ENCODE results near the gene C20orf204. TPM values are rescaled to one million over a fixed set of nuclear protein-coding genes. Genes with fewer than 3 reads are reported as not detected.

C20orf204 gene
- total and polyA plus RNA-seq, 9 of the 15 experiments (the other 6 are each of a cell fraction or from before 2014, with no cell fraction given) = 0.11 to 1.1 (median 0.36) TPM; not detected in 2

DNA sequence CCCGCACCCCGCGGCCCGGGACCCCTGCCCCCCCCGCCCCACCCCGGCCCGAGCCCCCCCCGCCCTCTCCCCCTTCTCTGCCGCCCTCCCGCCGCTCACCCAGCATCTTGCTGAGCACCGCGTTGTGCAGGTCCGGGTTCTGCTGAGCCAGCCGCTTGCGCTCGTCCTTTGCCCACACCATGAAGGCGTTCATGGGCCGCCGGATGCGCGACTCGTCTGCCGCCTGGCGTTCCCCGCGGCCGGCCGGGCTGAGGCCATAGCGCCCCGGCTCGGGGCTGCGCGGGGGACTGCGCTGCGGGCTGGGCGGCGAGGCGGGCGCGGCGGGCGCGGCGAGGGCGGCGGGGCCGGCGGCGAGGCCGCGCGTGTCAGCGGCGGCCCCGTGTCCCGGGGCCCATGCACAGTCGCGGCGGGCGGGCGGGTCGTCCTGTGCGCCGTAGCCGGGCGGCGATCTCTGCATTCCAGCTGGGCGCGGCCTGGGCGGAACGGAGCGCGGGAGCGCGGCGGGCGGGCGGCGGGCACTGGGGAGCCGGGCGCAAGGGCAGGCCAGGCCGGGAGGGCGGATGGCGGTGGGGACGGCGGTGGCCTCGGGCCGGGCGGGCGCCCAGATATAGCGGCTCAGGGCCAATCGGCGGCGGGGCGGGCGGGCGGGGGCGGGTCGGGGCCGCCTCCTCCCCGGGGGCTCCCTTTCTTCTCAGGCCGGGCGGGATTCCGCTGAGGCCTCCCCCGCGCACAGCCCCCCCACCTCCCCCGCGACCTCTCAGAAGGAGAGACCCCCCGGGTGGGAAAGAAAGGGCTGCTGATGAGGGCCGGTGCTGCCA is 13.3 kb downstream of the C20orf204 start, which contains the start of gene SOX18 (continued):
- TF ChIP-seq SMAD2 (IDR thresholded peaks at IDR 0.05; ENCODE audit: low read depth, low read length) = no peak
- peak; percentile 69 for TF ChIP-seq CHD1 (IDR thresholded peaks at IDR 0.05; ENCODE audit: low read length)
- no peak for TF ChIP-seq SETDB1 (IDR thresholded peaks at IDR 0.05; ENCODE audit: low read length)
- no peak for TF ChIP-seq KDM2B (CRISPR knock-in tag; IDR thresholded peaks at IDR 0.05)
- TF ChIP-seq FOXA1 (IDR thresholded peaks at IDR 0.05; ENCODE audit: borderline replicate concordance) = no peak
- no peak for TF ChIP-seq TAF15 (IDR thresholded peaks at IDR 0.05; ENCODE audit: low read depth, low read length)
- TF ChIP-seq ZNF263 (CRISPR knock-in tag; IDR thresholded peaks at IDR 0.05; ENCODE audit: borderline replicate concordance) = no peak
- TF ChIP-seq, protein P1, sequence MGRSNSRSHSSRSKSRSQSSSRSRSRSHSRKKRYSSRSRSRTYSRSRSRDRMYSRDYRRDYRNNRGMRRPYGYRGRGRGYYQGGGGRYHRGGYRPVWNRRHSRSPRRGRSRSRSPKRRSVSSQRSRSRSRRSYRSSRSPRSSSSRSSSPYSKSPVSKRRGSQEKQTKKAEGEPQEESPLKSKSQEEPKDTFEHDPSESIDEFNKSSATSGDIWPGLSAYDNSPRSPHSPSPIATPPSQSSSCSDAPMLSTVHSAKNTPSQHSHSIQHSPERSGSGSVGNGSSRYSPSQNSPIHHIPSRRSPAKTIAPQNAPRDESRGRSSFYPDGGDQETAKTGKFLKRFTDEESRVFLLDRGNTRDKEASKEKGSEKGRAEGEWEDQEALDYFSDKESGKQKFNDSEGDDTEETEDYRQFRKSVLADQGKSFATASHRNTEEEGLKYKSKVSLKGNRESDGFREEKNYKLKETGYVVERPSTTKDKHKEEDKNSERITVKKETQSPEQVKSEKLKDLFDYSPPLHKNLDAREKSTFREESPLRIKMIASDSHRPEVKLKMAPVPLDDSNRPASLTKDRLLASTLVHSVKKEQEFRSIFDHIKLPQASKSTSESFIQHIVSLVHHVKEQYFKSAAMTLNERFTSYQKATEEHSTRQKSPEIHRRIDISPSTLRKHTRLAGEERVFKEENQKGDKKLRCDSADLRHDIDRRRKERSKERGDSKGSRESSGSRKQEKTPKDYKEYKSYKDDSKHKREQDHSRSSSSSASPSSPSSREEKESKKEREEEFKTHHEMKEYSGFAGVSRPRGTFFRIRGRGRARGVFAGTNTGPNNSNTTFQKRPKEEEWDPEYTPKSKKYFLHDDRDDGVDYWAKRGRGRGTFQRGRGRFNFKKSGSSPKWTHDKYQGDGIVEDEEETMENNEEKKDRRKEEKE (IDR thresholded peaks at IDR 0.05; ENCODE audit: borderline replicate concordance in 1 of 2, control insufficient read depth in 1 of 2, low read depth in 2 of 2, low read length in 1 of 2) = no peak
- TF ChIP-seq ZFX (CRISPR knock-in tag; IDR thresholded peaks at IDR 0.05) = no peak; the same call in 1 of the 2 replicates
- no peak for TF ChIP-seq RUNX1 (IDR thresholded peaks at IDR 0.05; ENCODE audit: low read depth)
- no peak for TF ChIP-seq ZNF212 (CRISPR knock-in tag; IDR thresholded peaks at IDR 0.05)
- TF ChIP-seq, protein P2, sequence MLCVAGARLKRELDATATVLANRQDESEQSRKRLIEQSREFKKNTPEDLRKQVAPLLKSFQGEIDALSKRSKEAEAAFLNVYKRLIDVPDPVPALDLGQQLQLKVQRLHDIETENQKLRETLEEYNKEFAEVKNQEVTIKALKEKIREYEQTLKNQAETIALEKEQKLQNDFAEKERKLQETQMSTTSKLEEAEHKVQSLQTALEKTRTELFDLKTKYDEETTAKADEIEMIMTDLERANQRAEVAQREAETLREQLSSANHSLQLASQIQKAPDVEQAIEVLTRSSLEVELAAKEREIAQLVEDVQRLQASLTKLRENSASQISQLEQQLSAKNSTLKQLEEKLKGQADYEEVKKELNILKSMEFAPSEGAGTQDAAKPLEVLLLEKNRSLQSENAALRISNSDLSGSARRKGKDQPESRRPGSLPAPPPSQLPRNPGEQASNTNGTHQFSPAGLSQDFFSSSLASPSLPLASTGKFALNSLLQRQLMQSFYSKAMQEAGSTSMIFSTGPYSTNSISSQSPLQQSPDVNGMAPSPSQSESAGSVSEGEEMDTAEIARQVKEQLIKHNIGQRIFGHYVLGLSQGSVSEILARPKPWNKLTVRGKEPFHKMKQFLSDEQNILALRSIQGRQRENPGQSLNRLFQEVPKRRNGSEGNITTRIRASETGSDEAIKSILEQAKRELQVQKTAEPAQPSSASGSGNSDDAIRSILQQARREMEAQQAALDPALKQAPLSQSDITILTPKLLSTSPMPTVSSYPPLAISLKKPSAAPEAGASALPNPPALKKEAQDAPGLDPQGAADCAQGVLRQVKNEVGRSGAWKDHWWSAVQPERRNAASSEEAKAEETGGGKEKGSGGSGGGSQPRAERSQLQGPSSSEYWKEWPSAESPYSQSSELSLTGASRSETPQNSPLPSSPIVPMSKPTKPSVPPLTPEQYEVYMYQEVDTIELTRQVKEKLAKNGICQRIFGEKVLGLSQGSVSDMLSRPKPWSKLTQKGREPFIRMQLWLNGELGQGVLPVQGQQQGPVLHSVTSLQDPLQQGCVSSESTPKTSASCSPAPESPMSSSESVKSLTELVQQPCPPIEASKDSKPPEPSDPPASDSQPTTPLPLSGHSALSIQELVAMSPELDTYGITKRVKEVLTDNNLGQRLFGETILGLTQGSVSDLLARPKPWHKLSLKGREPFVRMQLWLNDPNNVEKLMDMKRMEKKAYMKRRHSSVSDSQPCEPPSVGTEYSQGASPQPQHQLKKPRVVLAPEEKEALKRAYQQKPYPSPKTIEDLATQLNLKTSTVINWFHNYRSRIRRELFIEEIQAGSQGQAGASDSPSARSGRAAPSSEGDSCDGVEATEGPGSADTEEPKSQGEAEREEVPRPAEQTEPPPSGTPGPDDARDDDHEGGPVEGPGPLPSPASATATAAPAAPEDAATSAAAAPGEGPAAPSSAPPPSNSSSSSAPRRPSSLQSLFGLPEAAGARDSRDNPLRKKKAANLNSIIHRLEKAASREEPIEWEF (CRISPR knock-in tag; IDR thresholded peaks at IDR 0.05) = no peak
- TF ChIP-seq TBP (optimal IDR thresholded peaks at IDR 0.05; ENCODE audit: low read depth, low read length) = peak; percentile 62
- no peak for TF ChIP-seq HDGF (IDR thresholded peaks at IDR 0.05)
- TF ChIP-seq SAFB (IDR thresholded peaks at IDR 0.05; ENCODE audit: borderline replicate concordance, low read depth, low read length) = 0 out of 2 replicates have a peak, but pooled peaks have one; percentile 55
- TF ChIP-seq SIN3A (IDR thresholded peaks at IDR 0.05; ENCODE audit: borderline replicate concordance in 2 of 2, control insufficient read depth in 1 of 2, low read depth in 2 of 2, low read length in 2 of 2) = peak in 1 of 2 experiments; percentile 64; a peak in 1 of 4 replicates
- TF ChIP-seq, protein P3, sequence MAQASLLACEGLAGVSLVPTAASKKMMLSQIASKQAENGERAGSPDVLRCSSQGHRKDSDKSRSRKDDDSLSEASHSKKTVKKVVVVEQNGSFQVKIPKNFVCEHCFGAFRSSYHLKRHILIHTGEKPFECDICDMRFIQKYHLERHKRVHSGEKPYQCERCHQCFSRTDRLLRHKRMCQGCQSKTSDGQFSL (CRISPR knock-in tag; IDR thresholded peaks at IDR 0.05) = 0 out of 2 replicates have a peak, but pooled peaks have one; percentile 41
- TF ChIP-seq, protein P3 (tag; IDR thresholded peaks at IDR 0.05) = no peak
